Uterus (tissue), 2 donors: ENCODE results near the gene SPP2.

Experiments
- POLR2A ChIP-seq, 2 donors: fragments of 450-650 bp; IDR thresholded peaks; one replicate each; pipeline ENCODE4 v1.6.1; 2016; ENCODE audit warnings: antibody characterized with exemption in 2 of 2, mild to moderate bottlenecking in 1 of 2, moderate library complexity in 1 of 2
- TF ChIP-seq, protein P1 (sequence below), 4 experiments: fragments of 200-600 bp in 2 of 4; fragments of 450-650 bp in 2 of 4; sonication (generic) in 2 of 4; IDR thresholded peaks; one replicate each; pipeline ENCODE4 v1.5.1; 2016 to 2019; ENCODE audit warnings: antibody characterized with exemption in 4 of 4, mild to moderate bottlenecking in 2 of 4, moderate library complexity in 1 of 4

DNA sequence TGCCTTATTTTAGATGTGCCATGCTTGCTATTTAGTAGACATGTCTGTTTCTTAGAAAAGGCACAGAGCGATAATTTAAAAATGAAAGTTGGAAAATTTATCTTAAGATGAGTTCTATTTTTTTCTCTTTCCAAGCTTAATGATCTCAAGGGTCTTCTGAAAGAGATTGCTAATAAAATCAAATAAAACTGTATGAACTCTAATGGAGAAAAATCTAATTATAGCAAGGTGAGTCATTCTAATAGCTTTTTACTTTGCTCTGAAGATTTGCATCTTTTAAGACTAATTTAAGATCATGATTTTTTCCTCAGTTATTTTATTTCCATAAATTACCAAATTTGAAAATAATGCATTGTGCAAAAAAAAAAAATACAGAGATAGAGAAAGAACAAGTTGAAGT is 36.1 kb upstream of the SPP2 start:
- TF ChIP-seq, protein P1, sequence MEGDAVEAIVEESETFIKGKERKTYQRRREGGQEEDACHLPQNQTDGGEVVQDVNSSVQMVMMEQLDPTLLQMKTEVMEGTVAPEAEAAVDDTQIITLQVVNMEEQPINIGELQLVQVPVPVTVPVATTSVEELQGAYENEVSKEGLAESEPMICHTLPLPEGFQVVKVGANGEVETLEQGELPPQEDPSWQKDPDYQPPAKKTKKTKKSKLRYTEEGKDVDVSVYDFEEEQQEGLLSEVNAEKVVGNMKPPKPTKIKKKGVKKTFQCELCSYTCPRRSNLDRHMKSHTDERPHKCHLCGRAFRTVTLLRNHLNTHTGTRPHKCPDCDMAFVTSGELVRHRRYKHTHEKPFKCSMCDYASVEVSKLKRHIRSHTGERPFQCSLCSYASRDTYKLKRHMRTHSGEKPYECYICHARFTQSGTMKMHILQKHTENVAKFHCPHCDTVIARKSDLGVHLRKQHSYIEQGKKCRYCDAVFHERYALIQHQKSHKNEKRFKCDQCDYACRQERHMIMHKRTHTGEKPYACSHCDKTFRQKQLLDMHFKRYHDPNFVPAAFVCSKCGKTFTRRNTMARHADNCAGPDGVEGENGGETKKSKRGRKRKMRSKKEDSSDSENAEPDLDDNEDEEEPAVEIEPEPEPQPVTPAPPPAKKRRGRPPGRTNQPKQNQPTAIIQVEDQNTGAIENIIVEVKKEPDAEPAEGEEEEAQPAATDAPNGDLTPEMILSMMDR (IDR thresholded peaks at IDR 0.05): no peak
- no peak for TF ChIP-seq POLR2A (IDR thresholded peaks at IDR 0.05)
